Erythroblast (primary cell): ENCODE results near the gene IFI30.
"Not testable (repeated sequence)": the region's sequence is repeated elsewhere in the genome, so short reads cannot be mapped to it uniquely, and the experiment has no call there.

ENCODE experiments used
- DNase-seq, 2 experiments: peaks; one replicate each; lab custom pipeline; 2025; lab: John Stamatoyannopoulos, UW
- GATA1 ChIP-seq: IDR thresholded peaks from 2 replicates; pipeline ENCODE4 v1.6.1; 2011; ENCODE audit warnings: low read depth, mild to moderate bottlenecking, control low read depth, low read length, moderate library complexity
- POLR2A ChIP-seq: IDR thresholded peaks from 2 replicates; pipeline ENCODE4 v1.6.1; 2011; ENCODE audit warnings: mild to moderate bottlenecking, low read length

IFI30 gene

DNA sequence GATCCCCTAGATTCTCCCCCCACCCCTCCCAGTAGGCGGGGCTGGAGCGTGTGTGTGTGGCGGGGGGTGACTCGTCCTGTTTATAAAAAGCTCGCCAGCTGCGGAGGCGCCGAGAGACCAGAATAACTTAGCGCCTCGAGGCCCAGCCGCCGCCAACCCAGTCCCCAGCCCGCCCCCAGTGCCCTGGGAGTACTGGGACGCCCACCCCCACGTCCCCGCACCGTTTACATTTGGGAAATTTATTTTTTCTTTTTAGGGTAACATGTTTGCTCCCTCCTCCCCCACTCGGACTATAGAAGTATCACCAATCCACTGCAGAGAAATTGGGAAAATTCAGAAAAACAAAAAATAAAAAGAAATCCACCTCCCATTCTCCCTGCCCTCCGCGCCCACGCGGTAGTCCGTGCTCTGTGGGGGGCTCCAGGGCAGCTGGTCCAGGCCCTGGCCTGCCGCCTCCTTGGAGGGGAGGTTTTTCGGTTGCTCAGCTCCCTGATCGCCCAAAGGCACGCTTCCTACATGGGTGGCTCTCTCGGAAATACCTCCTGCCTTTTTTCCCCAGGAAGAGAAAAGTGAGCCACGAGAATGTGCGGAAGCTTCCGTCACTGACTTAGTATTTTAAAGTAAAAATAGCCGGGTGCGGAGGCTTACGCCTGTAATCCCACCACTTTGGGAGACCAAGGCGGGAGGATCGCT is 31.7 kb downstream of the IFI30 start:
- peak; percentile 64 to 74 for DNase-seq
- TF ChIP-seq POLR2A (no peak), GATA1 (no peak)

DNA sequence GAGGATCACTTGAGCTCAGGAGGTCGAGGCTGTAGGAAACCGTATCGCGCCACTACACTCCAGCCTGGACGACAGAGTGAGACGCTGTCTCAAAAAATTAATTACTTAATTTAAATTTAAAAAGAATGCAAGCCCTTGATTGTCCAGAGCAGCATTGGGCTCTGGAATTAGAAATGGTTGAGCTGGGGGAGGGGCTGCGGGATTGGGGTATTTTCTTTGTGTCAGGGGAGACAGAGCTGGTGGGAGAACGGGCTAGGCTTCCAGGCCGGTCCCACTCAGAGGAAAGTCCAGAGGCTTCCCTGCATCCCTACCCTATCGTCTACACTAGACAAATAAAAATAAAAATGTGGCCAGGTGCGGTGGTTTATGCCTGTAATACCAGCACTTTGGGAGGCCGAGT is 32.4 kb downstream of the IFI30 start:
- no peak for DNase-seq
- TF ChIP-seq GATA1: no peak
- TF ChIP-seq POLR2A: no peak

DNA sequence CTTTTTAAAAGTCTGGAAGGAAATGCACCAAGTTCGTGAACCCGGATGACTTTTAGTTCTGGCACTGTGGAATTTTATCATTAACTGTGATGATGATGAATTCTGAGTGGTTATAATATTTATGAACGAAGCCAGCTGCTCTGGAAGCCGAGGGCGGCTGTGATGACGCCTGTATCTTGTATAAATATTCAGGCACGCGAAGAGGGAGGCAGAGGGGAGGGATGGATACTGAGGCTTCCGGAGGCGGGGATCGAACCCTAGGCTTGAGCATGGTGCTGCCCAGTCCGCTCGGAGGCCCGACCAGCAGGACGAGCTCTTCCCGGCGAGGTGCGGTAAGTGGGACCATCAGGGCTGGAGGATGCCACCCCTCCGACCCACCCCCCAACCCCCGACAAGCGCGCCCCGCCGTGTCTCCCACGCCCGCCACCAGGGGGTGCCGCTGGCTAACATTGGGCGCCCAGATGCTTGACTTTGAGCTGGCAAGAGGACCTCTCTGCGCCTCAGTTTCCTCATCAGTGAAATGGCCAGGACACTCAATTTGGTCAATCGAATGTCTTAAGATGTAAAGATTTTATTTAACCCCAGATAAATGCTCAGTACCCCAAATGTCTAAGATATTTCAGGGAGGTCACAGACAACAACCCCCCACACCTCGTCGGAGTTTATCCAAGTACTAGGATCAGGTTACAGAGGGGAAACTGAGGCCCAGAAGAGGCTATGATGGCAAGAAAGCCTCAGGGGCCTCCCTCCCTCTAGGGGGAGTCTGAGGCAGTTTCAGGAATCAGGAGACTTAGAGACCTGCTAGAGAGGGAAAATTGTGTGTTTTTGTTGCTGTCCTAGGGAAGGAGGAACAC is 34.7 kb downstream of the IFI30 start:
- TF ChIP-seq GATA1: no peak
- no peak for TF ChIP-seq POLR2A
- DNase-seq: peak in 1 of 2 experiments; percentile 63

DNA sequence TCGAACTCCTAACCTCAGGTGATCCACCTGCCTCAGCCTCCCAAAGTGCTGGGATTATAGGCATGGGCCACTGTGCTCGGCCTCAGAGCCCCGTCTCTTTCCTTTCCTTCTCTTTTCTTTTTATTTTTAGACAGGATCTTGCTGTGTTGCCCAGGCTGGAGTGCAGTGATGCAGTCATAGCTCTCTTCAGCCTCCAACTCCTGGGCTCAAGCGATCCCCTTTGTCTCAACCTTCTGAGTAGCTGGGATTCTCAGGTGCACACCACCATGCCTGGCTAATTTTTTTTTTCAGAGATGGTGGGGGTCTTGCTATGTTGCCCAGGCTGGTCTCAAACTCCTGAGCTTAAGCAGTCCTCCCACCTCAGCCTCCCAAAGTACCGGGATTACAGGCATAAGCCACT is 36.3 kb downstream of the IFI30 start:
- not testable (repeated sequence) for DNase-seq

DNA sequence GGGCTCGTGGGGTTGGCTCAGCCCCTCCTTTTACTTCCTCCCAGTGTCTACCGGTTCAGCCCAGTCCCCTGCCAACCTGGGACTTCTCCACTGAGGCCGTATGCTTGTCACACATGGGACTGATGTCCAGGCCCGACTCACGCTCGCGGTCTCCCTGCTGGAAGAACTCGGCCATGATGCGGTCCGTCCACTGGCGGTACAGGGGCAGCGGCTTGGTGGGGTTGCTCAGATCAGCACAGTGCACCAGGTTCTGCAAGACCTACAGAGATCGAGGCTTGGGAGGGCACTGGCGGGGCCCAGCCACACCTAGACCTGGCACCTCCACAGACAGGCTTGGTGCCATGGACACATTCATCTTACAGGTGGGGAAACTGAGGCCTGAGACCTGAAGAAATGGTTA is 38.1 kb downstream of the IFI30 start:
- DNase-seq: no peak
- TF ChIP-seq POLR2A: no peak

DNA sequence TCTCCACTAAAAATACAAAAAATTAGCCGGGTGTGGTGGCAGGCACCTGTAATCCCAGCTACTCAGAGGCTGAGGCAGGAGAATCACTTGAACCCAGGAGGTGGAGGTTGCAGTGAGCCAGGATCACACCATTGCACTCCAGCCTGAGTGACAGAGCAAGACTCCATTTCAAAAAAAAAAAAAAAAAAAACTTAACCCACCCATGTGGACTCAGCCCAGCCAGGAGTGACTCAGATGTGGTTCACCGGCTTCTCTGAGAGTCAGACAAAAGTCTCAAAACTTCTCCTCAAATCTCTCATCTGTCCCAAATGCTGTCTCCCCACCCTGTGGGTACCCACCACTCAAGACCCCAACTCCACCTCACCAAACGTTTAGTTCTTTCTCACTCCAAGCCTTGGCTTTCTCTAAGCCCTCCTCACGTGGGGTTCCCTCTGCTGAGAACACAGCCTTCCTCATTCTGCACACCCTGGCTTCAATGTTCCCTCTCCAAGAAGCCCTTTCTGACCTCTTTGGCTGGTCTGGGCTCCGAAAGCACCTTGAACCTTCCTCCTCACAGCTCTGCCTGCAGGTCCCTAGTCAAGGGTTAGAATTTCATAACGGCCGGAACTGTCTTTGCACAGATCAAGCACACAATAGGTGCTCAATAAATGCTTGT is 41.3 kb downstream of the IFI30 start:
- DNase-seq: peak in 1 of 2 experiments; percentile 41
- TF ChIP-seq GATA1 (no peak), POLR2A (no peak)

DNA sequence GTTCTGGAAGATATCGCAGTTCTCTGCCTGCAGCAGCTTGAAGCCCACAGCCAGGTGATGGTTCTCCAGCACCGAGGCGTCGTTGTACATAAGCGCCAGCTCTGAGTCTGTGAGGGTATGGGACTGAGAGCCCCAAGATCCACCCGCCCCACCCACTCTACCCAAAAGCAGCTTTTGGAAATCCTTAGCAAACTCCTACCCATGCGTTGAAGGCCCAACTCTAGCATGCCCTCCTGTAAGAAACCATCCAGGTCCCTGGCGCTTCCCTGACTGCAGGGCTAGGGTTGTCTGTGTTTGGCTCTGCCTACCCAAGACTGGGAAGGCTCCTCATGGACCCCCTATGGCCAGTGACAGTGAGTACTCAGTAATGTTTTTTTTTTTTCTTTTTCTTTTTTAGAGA is 43.2 kb downstream of the IFI30 start:
- no peak for TF ChIP-seq POLR2A
- TF ChIP-seq GATA1: no peak
- DNase-seq: no peak

DNA sequence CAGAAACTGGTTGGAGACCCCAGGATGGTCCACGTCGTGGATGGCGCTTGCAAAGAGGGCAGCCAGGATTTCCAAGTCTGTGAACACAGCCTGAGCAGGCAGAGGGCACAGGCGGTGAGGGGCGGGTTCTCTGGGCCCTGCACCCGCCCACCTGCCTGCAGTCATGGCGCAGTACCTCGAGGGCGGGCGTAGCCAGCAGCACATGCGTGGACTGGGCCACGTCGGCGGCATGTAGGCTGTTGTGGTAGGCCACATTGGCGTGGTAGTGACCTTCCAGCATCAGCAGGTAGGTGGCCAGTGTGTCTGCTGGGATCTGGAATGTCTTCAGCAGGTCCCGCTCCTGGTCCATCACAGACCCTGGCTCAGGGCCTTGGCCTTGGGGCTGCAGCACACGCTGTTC is 44.5 kb downstream of the IFI30 start:
- no peak for TF ChIP-seq GATA1
- DNase-seq: no peak

DNA sequence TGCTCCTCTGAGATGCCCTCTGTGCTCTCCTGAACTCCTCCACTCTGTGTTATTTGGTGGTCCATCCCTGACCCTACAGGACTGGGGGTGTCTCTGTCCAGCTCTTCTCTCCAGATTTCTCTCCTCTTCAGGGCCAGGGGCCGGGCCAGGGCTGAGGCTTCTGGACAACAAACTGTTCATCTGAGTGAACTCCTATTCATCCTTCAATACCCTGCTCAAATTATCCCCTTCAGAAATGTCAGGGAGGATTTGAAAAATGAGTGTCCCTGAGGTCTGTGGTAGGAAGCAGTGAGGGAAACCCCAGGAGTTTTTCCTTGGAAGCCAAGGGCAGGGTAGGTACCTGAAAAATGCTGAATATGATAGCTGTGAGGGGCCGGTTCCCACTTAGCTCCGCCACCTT is 45.0 kb downstream of the IFI30 start:
- no peak for DNase-seq
- TF ChIP-seq POLR2A (no peak), GATA1 (no peak)

DNA sequence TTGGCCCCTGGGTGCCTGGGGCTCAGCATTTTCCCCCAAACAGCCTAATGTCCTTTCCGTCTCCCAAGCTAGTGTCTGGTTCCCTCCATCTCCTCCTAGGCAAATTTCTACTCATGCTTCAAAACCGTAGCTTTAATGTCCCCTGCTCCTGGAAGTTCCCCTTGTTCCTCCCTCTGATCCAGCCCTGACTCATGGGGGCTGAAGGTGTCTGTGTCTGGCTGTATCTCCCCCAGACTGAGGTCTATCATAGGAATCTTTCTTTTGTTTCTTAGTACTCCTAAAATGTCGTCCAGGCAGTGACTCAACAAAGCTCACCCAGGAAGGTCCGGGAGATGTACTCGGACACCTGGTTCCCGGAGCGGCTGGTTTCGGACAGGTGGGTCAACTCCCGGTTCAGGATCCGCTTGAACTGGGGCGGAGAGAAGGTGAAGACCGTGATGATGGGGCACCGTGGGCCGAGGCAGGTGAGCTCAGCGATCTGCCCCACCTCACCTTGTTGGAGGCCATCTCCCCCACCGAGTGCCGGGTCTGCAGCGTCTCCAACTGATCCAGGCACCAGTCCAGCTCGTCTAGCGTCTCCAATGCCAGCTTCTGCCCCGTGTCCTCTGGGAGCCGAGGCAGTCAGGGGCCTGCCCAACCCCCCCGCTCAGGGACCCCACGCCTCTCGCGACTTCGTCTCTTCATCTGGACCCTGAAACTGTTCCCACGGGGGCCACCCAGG is 46.5 kb downstream of the IFI30 start:
- TF ChIP-seq GATA1 (no peak), POLR2A (no peak)
- DNase-seq: no peak

DNA sequence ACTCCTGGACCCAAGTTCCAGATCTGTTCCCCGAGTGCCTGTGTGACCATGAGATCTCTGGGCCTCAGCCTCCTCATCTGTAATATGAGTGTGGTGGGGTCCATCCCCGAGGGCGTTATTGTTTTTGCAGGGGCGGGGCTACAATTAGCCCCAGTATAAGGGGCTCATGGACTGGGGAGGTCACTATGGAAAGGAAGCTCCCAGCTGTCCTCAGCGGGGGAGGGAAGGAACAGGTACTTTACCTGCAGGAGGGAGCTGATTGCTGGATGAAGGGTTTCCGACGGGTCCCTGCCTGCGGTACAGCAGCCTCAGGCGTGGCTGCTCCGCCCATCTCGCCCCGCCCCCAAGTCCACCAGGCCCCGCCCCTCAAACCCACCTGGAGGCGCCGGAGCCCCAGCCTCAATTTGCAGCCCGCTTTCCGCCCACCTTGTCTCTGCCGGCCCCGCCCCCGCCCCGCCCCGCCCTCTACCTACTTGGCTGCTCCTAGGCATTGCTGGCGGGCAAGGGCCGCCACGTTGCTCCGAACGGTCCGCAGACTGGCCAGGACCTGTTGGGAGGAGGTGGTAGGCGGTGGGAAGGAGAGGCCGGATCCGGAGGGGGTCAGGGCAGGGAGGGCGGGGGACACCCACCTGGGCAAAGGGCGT is 47.1 kb downstream of the IFI30 start:
- no peak for TF ChIP-seq GATA1
- DNase-seq: no peak

DNA sequence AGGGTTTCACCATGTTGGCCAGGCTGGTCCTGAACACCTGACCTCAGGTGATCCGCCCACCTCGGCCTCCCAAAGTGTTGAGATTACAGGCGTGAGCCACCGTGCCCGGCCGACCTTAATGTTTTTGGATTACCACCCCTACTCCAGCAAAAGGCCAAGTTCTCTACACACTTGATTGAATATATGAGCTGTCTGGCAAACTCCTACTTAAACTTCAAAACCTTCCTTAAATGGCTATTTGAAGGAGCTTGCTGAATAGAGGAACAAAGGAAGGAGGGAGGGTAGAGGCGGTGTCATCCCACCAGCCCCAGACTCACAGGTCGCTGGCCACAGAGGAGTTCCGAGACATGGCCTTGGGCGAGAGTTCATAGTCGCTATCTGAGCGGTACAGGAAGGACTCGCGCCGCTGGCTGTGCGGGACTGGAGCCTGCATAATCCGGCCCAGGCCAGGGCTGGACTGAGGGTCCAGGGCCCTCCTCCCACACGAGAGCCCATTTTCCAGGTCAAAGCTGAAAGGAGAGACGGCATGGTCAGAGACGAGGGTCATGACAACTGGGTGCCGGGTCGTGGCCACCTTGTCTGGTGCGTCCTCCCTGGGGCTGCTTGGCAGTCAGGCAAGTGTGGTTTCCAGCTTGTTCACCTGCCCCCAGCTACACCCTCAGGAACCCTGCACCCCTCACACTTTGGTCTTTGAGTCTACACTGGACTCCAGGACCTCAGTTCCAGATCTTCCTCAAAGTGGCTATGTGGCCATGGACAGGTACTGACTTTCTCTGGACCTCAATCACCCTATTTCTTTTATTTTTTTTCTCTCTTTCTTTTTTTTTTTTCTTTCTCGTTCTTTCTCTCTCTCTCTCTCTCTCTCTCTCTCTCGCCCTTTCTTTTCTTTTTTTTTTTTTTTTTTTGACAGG is 48.5 kb downstream of the IFI30 start:
- TF ChIP-seq GATA1: no peak
- TF ChIP-seq POLR2A: no peak

More for the DNA sequence above, 48.5 kb downstream of the IFI30 start:
- DNase-seq: no peak
